ENCODE results near the gene NXF2B. TPM values are rescaled to one million over a fixed set of nuclear protein-coding genes. Genes with fewer than 3 reads are reported as not detected.

NXF2B gene, protein sequence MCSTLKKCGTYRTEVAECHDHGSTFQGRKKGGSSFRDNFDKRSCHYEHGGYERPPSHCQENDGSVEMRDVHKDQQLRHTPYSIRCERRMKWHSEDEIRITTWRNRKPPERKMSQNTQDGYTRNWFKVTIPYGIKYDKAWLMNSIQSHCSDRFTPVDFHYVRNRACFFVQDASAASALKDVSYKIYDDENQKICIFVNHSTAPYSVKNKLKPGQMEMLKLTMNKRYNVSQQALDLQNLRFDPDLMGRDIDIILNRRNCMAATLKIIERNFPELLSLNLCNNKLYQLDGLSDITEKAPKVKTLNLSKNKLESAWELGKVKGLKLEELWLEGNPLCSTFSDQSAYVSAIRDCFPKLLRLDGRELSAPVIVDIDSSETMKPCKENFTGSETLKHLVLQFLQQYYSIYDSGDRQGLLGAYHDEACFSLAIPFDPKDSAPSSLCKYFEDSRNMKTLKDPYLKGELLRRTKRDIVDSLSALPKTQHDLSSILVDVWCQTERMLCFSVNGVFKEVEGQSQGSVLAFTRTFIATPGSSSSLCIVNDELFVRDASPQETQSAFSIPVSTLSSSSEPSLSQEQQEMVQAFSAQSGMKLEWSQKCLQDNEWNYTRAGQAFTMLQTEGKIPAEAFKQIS
- not detected in 2 replicates for total RNA-seq

DNA sequence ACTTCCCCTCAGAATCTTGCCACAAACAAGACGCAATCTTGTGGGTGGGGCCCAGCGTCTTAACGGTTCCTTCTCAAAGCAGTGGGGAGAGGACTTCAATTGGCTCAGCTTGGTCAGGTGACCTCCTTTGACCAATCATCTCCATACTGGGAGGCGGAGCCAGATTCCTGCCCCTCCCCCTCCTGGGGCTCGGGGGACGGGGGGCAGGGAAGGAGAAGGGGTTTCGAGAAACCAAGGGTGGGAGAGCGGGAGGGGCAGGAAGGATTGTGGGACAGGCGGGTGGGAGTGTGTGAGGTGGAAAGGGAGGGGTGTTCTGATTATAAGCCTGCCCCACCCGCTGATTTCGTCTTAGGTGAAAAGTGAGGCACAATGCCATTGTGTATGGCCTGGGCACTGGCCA is at the start of gene NXF2B:
Gene NXF2B, minus strand, starts transcription at position 101 of the 400 bp plus-strand sequence. CDS start 59,972 bp downstream, outside the sequence.

DNA sequence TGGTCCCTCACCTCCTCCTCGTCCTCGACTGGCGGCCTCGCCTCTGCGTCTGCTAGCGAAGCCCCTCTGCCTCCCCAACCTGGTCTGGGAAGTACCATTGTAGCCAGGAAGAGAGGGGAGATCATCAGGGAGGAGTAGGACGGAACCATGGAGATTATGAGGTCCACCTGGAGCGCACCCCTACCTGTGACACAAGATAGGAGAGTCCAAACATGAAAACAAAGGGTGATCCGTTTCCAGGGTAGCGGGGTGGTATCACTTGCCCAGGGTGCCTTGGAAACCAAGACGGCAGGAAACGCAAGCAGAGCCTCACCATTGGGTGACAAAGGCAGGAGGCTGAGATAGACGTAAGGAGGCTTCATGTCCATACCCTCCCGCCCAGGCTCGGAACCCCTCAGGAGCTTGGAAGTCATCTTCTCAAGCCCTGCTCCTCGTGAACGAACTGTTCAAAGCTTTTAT is 32.0 kb upstream of the NXF2B start, which contains the start of gene TCP11X2:
Gene TCP11X2, minus strand, starts transcription at position 51 of the 459 bp plus-strand sequence.

Other genes with a start within 250 kb of the NXF2B start
- gene TCP11X1, start 224.7 kb downstream of the NXF2B start, total RNA-seq, result not detected in 2 replicates
- not detected in 2 replicates for gene NXF2, start 192.8 kb downstream of the NXF2B start, total RNA-seq
- not detected in 2 replicates for gene TCP11X2, start 31.8 kb upstream of the NXF2B start, total RNA-seq
- gene TMSB15A, start 76.7 kb upstream of the NXF2B start, total RNA-seq, result 2.0 and 10.2 TPM in 2 replicates
- gene ARMCX5, start 159.5 kb upstream of the NXF2B start, total RNA-seq, result 17.9 and 19.9 TPM in 2 replicates
- 4.2 and 5.6 TPM in 2 replicates for gene GPRASP1, start 211.5 kb upstream of the NXF2B start, total RNA-seq

Measured in smooth muscle cell of trachea (primary cell).